H9 (cell line): ENCODE measurements around the gene AREG. TPM values are rescaled to one million over a fixed set of nuclear protein-coding genes. Genes with fewer than 3 reads are reported as not detected.

Experiments
- DNase-seq: peaks from one replicate; pipeline ENCODE4 v3.0.0-alpha.2; 2017
- H2AFZ ChIP-seq: one replicate; pipeline ENCODE4 v1.6.1; 2013; ENCODE audit warnings: mild to moderate bottlenecking, low read length, control low read depth, moderate library complexity
- H2AK5ac ChIP-seq: 2 replicates; pipeline ENCODE4 v1.6.1; 2013; ENCODE audit warnings: low read length, control low read depth, mixed read lengths; ENCODE audit not compliant: insufficient read length
- H2BK120ac ChIP-seq: one replicate; pipeline ENCODE4 v1.6.1; 2013; ENCODE audit warnings: low read depth, mild to moderate bottlenecking, low read length, control low read depth, inconsistent platforms; ENCODE audit not compliant: poor library complexity, severe bottlenecking
- H2BK12ac ChIP-seq: 2 replicates; pipeline ENCODE4 v1.6.1; 2013; ENCODE audit warnings: low read length, control low read depth, mixed read lengths, low read depth; ENCODE audit not compliant: insufficient read length
- H2BK15ac ChIP-seq: 2 replicates; pipeline ENCODE4 v1.6.1; 2013; ENCODE audit warnings: low read depth, low read length, control low read depth
- H2BK20ac ChIP-seq: one replicate; pipeline ENCODE4 v1.6.1; 2013; ENCODE audit warnings: low read depth, mild to moderate bottlenecking, low read length, control low read depth, inconsistent platforms; ENCODE audit not compliant: poor library complexity, severe bottlenecking
- H2BK5ac ChIP-seq: 2 replicates; pipeline ENCODE4 v1.6.1; 2013; ENCODE audit warnings: low read length, control low read depth, mixed read lengths; ENCODE audit not compliant: insufficient read length
- H3K14ac ChIP-seq: 2 replicates; pipeline ENCODE4 v1.6.1; 2013; ENCODE audit warnings: low read length, control low read depth; ENCODE audit not compliant: insufficient read depth
- H3K18ac ChIP-seq: 2 replicates; pipeline ENCODE4 v1.6.1; 2013; ENCODE audit warnings: low read depth, mild to moderate bottlenecking, mixed read lengths, low read length, control low read depth; ENCODE audit not compliant: insufficient read length
- H3K23ac ChIP-seq: 2 replicates; pipeline ENCODE4 v1.6.1; 2013; ENCODE audit warnings: low read length, control low read depth, mixed read lengths, low read depth; ENCODE audit not compliant: insufficient read length
- H3K23me2 ChIP-seq: 2 replicates; pipeline ENCODE4 v1.6.1; 2013; ENCODE audit warnings: low read depth, mild to moderate bottlenecking, mixed read lengths, low read length, control low read depth; ENCODE audit not compliant: insufficient read length, poor library complexity, severe bottlenecking
- H3K27ac ChIP-seq: 2 replicates; pipeline ENCODE4 v1.5.1; 2013; ENCODE audit warnings: low read length, control low read depth, mixed read lengths, low read depth; ENCODE audit not compliant: insufficient read length
- H3K27me3 ChIP-seq: 2 replicates; pipeline ENCODE4 v1.6.1; 2013; ENCODE audit warnings: low read length, control low read depth, inconsistent platforms; ENCODE audit not compliant: insufficient read depth
- H3K4ac ChIP-seq: 2 replicates; pipeline ENCODE4 v1.6.1; 2013; ENCODE audit warnings: low read depth, mild to moderate bottlenecking, control low read depth, inconsistent platforms, low read length, moderate library complexity
- H3K4me1 ChIP-seq: 2 replicates; pipeline ENCODE4 v1.6.1; 2013; ENCODE audit warnings: low read length, control low read depth, inconsistent platforms; ENCODE audit not compliant: insufficient read depth
- H3K4me2 ChIP-seq: 2 replicates; pipeline ENCODE4 v1.6.1; 2013; ENCODE audit warnings: low read length, control low read depth, mixed read lengths; ENCODE audit not compliant: insufficient read length, insufficient read depth
- H3K56ac ChIP-seq: 2 replicates; pipeline ENCODE4 v1.6.1; 2013; ENCODE audit warnings: low read depth, mild to moderate bottlenecking, mixed read lengths, low read length, control low read depth; ENCODE audit not compliant: insufficient read length
- H3K79me1 ChIP-seq: 2 replicates; pipeline ENCODE4 v1.6.1; 2013; ENCODE audit warnings: low read depth, mild to moderate bottlenecking, moderate library complexity, low read length, control low read depth, inconsistent platforms; ENCODE audit not compliant: insufficient read depth, poor library complexity, severe bottlenecking
- H3K79me2 ChIP-seq: 2 replicates; pipeline ENCODE4 v1.6.1; 2013; ENCODE audit warnings: low read length, control low read depth, inconsistent platforms; ENCODE audit not compliant: insufficient read depth
- H3K9ac ChIP-seq: 2 replicates; pipeline ENCODE4 v1.6.1; 2013; ENCODE audit warnings: low read length, control low read depth, mixed read lengths; ENCODE audit not compliant: insufficient read length; ENCODE audit errors: extremely low read depth
- H3K9me3 ChIP-seq: one replicate; pipeline ENCODE4 v1.6.1; 2013; ENCODE audit warnings: low read depth, low read length, inconsistent platforms; ENCODE audit not compliant: control insufficient read depth
- H3T11ph ChIP-seq: one replicate; pipeline ENCODE4 v1.6.1; 2013; ENCODE audit warnings: mild to moderate bottlenecking, low read length, control low read depth, inconsistent platforms
- H4K20me1 ChIP-seq: one replicate; pipeline ENCODE4 v1.6.1; 2013; ENCODE audit not compliant: control insufficient read depth, insufficient read length, insufficient read depth
- H4K5ac ChIP-seq: 2 replicates; pipeline ENCODE4 v1.6.1; 2013; ENCODE audit warnings: low read depth, mild to moderate bottlenecking, mixed read lengths, low read length, control low read depth; ENCODE audit not compliant: insufficient read length
- H4K8ac ChIP-seq: replicated peaks from 2 replicates; pipeline ENCODE4 v1.6.1; 2013; ENCODE audit warnings: low read length, control low read depth, mixed read lengths, low read depth; ENCODE audit not compliant: insufficient read length
- H4K91ac ChIP-seq: 2 replicates; pipeline ENCODE4 v1.6.1; 2013; ENCODE audit warnings: low read depth, mild to moderate bottlenecking, moderate library complexity, mixed read lengths, low read length, control low read depth; ENCODE audit not compliant: insufficient read length
- H3K27ac Mint-ChIP-seq, 3 experiments: 2 replicates in 2 of 3; 3 replicates in 1 of 3; pipeline ENCODE4 v1.8.0; 2020 to 2021; ENCODE audit warnings: mixed read lengths in 3 of 3, mild to moderate bottlenecking in 1 of 3, moderate library complexity in 1 of 3
- H3K27me3 Mint-ChIP-seq: 2 replicates; pipeline ENCODE4 v1.8.0; 2021; ENCODE audit warnings: low read depth, mild to moderate bottlenecking, moderate library complexity, mixed read lengths
- H3K36me3 Mint-ChIP-seq, 3 experiments: 2 replicates in 2 of 3; 3 replicates in 1 of 3; pipeline ENCODE4 v1.8.0; 2020 to 2021; ENCODE audit warnings: low read depth in 3 of 3, mixed read lengths in 3 of 3; ENCODE audit not compliant: insufficient read depth in 1 of 3
- H3K4me1 Mint-ChIP-seq, 2 experiments: 2 replicates each; pipeline ENCODE4 v1.8.0; 2020; ENCODE audit warnings: mixed read lengths in 2 of 2
- H3K4me3 Mint-ChIP-seq, 2 experiments: 2 replicates in 1 of 2; 3 replicates in 1 of 2; pipeline ENCODE4 v1.8.0; 2020 to 2021; ENCODE audit warnings: mild to moderate bottlenecking in 2 of 2, mixed read lengths in 2 of 2, moderate library complexity in 1 of 2
- H3K9me3 Mint-ChIP-seq, 2 experiments: 2 replicates in 1 of 2; 3 replicates in 1 of 2; pipeline ENCODE4 v1.8.0; 2020; ENCODE audit warnings: mild to moderate bottlenecking in 2 of 2, mixed read lengths in 2 of 2, moderate library complexity in 1 of 2
- CTCF ChIP-seq: fragments of 200-600 bp; sonication (generic); conservative IDR thresholded peaks from 3 replicates; pipeline ENCODE4 v1.8.0; 2021; ENCODE audit warnings: antibody characterized with exemption, mild to moderate bottlenecking
- total RNA-seq: library from RNA; stranded (reverse); gene quantifications from 2 replicates; pipeline ENCODE4 v1.2.1, GENCODE V29; 2021

AREG gene
- total RNA-seq, 1 experiment from 2014 or later, result 0.28 TPM

- no peaks in the 10 kb centered on the region for H3K79me2 ChIP-seq
- no peak overlapping the region for H3K14ac ChIP-seq
- H3K4me2 ChIP-seq, result no peak overlapping the region
- no peaks in the 10 kb centered on the region for H3K23me2 ChIP-seq
- H2BK15ac ChIP-seq, result no peak overlapping the region
- no peak overlapping the region for H2BK5ac ChIP-seq
- no peak overlapping the region for H2AFZ ChIP-seq
- TF ChIP-seq CTCF, result no peak
- no peak overlapping the region for H4K91ac ChIP-seq
- DNase-seq, result no peak
- peaks cover 2% of the 10 kb centered on the region in 2 experiments; a peak in 3 of 4 replicates for H3K4me1 Mint-ChIP-seq
- no peak overlapping the region for H4K8ac ChIP-seq
- H3K27ac ChIP-seq, result no peak overlapping the region
- no peaks in the 10 kb centered on the region for H3K4me1 ChIP-seq
- no peaks in the 10 kb centered on the region for H3K36me3 Mint-ChIP-seq
- H3K9ac ChIP-seq, result no peak overlapping the region
- no peak overlapping the region for H2AK5ac ChIP-seq
- no peak overlapping the region for H2BK20ac ChIP-seq
- no peak overlapping the region for H3K4me3 Mint-ChIP-seq
- H3K9me3 Mint-ChIP-seq, result no peaks in the 10 kb centered on the region
- no peak overlapping the region for H3K56ac ChIP-seq
- H2BK120ac ChIP-seq, result no peak overlapping the region
- no peaks in the 10 kb centered on the region for H3K27me3 ChIP-seq
- no peak overlapping the region for H3K4ac ChIP-seq
- no peaks in the 10 kb centered on the region for H3K9me3 ChIP-seq
- H4K20me1 ChIP-seq, result no peaks in the 10 kb centered on the region
- H3K27ac Mint-ChIP-seq, result peak overlapping the region in 1 of 3 experiments; percentile 48; a peak in 1 of 7 replicates
- H2BK12ac ChIP-seq, result no peak overlapping the region
- no peak overlapping the region for H3K18ac ChIP-seq
- H4K5ac ChIP-seq, result no peak overlapping the region
- H3K27me3 Mint-ChIP-seq, result no peaks in the 10 kb centered on the region
- H3K79me1 ChIP-seq, result no peaks in the 10 kb centered on the region
- no peak overlapping the region for H3T11ph ChIP-seq
- no peak overlapping the region for H3K23ac ChIP-seq
These were observed 16.7 kb upstream of the AREG start for GRCh38 chr4:74428276-74428675.
